Stimulated activated CD8-positive, alpha-beta memory T cell treated with anti-CD3 and anti-CD28 coated beads, Interleukin-7, amount 100 ng/mL, for 1 hour (primary cell): ENCODE data around the gene RASEF.

Experiments used
- DNase-seq, 2 donors: peaks; one replicate each; pipeline ENCODE4 v3.0.0-alpha.2; 2020; ENCODE audit warnings: low read depth in 2 of 2

The RASEF gene

GRCh38 chr9:83013867-83014605, 48.9 kb downstream of the RASEF start:
- DNase-seq: no peak

GRCh38 chr9:83012922-83013838, 49.8 kb downstream of the RASEF start:
- no peak for DNase-seq

- no peak for DNase-seq
Observed at GRCh38 chr9:83012168-83012921, 50.6 kb downstream of the RASEF start.

- no peak for DNase-seq
Observed at GRCh38 chr9:83011611-83012010, 51.3 kb downstream of the RASEF start.

- no peak for DNase-seq
Observed at GRCh38 chr9:83007521-83008300, 55.2 kb downstream of the RASEF start.

- no peak for DNase-seq
Observed at GRCh38 chr9:83006378-83006777, 56.6 kb downstream of the RASEF start.

- no peak for DNase-seq
Observed at GRCh38 chr9:83005963-83006362, 57.0 kb downstream of the RASEF start.

- no peak for DNase-seq
Observed at GRCh38 chr9:83005361-83005760, 57.6 kb downstream of the RASEF start.

- no peak for DNase-seq
Observed at GRCh38 chr9:83002329-83002728, 60.6 kb downstream of the RASEF start.

GRCh38 chr9:83000765-83001164, 62.2 kb downstream of the RASEF start:
- DNase-seq: no peak

GRCh38 chr9:82998409-82998808, 64.5 kb downstream of the RASEF start:
- no peak for DNase-seq

- DNase-seq: no peak
Observed at GRCh38 chr9:82997476-82998140, 65.3 kb downstream of the RASEF start.

- DNase-seq: no peak
Observed at GRCh38 chr9:82996941-82997340, 66.0 kb downstream of the RASEF start.

GRCh38 chr9:82993856-82994605, 68.9 kb downstream of the RASEF start:
- DNase-seq: no peak

- DNase-seq: no peak
Observed at GRCh38 chr9:82991671-82992070, 71.3 kb downstream of the RASEF start.

- DNase-seq: no peak
Observed at GRCh38 chr9:82989929-82990328, 73.0 kb downstream of the RASEF start.

- DNase-seq: no peak
Observed at GRCh38 chr9:82988488-82988887, 74.5 kb downstream of the RASEF start.

GRCh38 chr9:82987370-82988189, 75.4 kb downstream of the RASEF start:
- DNase-seq: no peak

- DNase-seq: no peak
Observed at GRCh38 chr9:82981552-82981951, 81.4 kb downstream of the RASEF start.
